WERI-Rb-1 (cell line): ENCODE results near the gene MDN1.

Experiments used
- DNase-seq: peaks from one replicate; pipeline ENCODE4 v3.0.0-alpha.2; 2020
- H3K27ac ChIP-seq: fragments of 250-450 bp; sonication (Bioruptor Pico); 2 replicates; pipeline ENCODE4 v1.5.1; 2020; ENCODE audit warnings: mild to moderate bottlenecking, moderate library complexity
- H3K27me3 ChIP-seq: fragments of 250-450 bp; sonication (Bioruptor Pico); 2 replicates; pipeline ENCODE4 v1.5.1; 2021; ENCODE audit warnings: mild to moderate bottlenecking, low read depth, moderate library complexity; ENCODE audit not compliant: insufficient read depth, severe bottlenecking
- H3K36me3 ChIP-seq: fragments of 250-450 bp; sonication (Bioruptor Pico); 2 replicates; pipeline ENCODE4 v1.5.1; 2020; ENCODE audit warnings: mild to moderate bottlenecking, moderate library complexity
- H3K4me3 ChIP-seq: 2 replicates; pipeline ENCODE4 v1.5.1; 2011; ENCODE audit warnings: low read depth, mild to moderate bottlenecking, control low read depth, low read length
- H3K9me3 ChIP-seq: fragments of 250-450 bp; sonication (Bioruptor Pico); 2 replicates; pipeline ENCODE4 v1.5.1; 2021; ENCODE audit warnings: mild to moderate bottlenecking, moderate library complexity; ENCODE audit not compliant: severe bottlenecking
- CTCF ChIP-seq: IDR thresholded peaks from 2 replicates; pipeline ENCODE4 v1.5.1; 2011; ENCODE audit warnings: low read depth, mild to moderate bottlenecking, control low read depth, inconsistent platforms, low read length

MDN1 gene

GRCh38 chr6:89803271-89803670 lies 16.3 kb downstream of the MDN1 start:
- no peak overlapping the region for H3K4me3 ChIP-seq
- DNase-seq = no peak
- H3K9me3 ChIP-seq = no peaks in the 10 kb centered on the region
- no peak for TF ChIP-seq CTCF
- H3K36me3 ChIP-seq = peaks cover 35% of the 10 kb centered on the region
- no peaks in the 10 kb centered on the region for H3K27me3 ChIP-seq
- H3K27ac ChIP-seq = no peak overlapping the region

DNA sequence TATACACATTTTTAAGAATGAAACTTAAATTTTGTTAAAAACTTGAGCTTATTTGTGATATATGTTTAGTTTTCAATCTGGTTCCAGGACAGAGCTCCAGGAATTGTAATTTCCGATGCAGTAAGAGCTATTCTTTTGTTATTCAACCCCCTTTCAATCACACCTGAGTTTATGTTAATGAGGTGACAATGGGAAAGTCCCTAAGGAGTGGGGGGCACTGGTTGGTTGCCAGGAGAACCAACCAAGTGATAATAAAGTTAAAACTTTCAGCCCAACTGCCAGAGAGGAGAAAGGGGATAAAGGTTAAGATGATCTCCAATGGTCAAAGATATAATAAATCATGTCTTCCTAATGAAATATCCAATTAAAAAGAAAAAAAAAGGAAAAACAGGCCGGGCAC lies 19.8 kb downstream of the MDN1 start:
- Histone ChIP-seq H3K27ac (no peak overlapping the region), H3K36me3 (peaks cover 35% of the 10 kb centered on the region), H3K27me3 (no peaks in the 10 kb centered on the region), H3K9me3 (no peaks in the 10 kb centered on the region), H3K4me3 (no peak overlapping the region)
- no peak for DNase-seq
- TF ChIP-seq CTCF = no peak

- no peak overlapping the region for H3K4me3 ChIP-seq
- peaks cover 40% of the 10 kb centered on the region for H3K36me3 ChIP-seq
- TF ChIP-seq CTCF = no peak
- H3K27me3 ChIP-seq = no peaks in the 10 kb centered on the region
- no peak overlapping the region for H3K27ac ChIP-seq
- H3K9me3 ChIP-seq = no peaks in the 10 kb centered on the region
- DNase-seq = no peak
These were observed 20.5 kb downstream of the MDN1 start for GRCh38 chr6:89799096-89799495.

DNA sequence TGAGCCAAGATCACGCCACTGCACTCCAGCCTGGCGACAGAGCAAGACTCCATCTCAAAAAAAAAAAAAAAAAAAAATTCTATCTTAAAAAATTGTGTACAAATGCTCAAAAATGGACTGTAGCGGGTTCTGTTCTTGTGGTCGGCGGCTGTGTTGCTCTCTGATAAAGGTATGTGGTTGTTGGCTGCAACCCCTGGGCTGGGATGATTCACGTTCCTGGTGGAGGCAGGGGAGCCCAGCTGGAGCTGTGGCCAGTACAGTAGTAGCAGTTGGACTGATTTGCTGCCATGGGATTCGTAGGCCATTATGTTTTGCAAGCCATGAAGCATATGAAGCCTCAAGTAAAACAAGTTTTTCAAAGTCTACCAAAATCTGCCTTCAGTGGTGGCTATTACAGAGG lies 22.3 kb downstream of the MDN1 start:
- TF ChIP-seq CTCF = no peak
- DNase-seq = no peak
- Histone ChIP-seq H3K4me3 (no peak overlapping the region), H3K27me3 (no peaks in the 10 kb centered on the region), H3K27ac (no peak overlapping the region), H3K9me3 (no peaks in the 10 kb centered on the region), H3K36me3 (peaks cover 50% of the 10 kb centered on the region)

- H3K27me3 ChIP-seq = no peaks in the 10 kb centered on the region
- TF ChIP-seq CTCF = no peak
- H3K36me3 ChIP-seq = peaks cover 50% of the 10 kb centered on the region
- no peak overlapping the region for H3K4me3 ChIP-seq
- H3K9me3 ChIP-seq = no peaks in the 10 kb centered on the region
- no peak overlapping the region for H3K27ac ChIP-seq
- DNase-seq = no peak
These were observed 25.3 kb downstream of the MDN1 start for GRCh38 chr6:89794324-89794723.

GRCh38 chr6:89793586-89793985 lies 26.0 kb downstream of the MDN1 start:
- no peak for TF ChIP-seq CTCF
- H3K9me3 ChIP-seq = no peaks in the 10 kb centered on the region
- H3K4me3 ChIP-seq = no peak overlapping the region
- H3K36me3 ChIP-seq = peaks cover 46% of the 10 kb centered on the region
- no peak for DNase-seq
- H3K27ac ChIP-seq = no peak overlapping the region
- H3K27me3 ChIP-seq = no peaks in the 10 kb centered on the region
